ENCODE data around the gene DIO3.

DIO3 gene

DNA sequence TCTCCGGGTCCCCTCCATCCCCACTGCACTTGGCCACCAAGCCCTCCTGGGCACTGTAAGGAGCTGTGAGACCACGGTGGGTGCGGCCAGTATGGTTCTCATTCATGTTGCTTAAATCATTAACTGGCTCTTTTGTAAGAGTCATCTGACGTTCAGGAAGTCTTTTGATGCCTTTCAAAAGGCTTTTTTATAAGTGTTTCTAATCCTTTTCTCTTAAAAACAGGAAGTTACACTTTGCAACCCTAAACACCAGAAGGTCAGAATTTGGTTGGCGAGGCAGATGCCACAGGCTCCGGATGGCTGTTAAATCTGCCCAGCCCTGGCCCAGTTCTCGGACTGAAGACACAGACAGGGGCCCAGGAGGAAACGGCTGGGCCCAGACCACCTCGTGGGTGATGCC is 26.1 kb upstream of the DIO3 start:
- Histone ChIP-seq H3K36me3 (ENCODE audit: insufficient read depth, low read length) (no peaks in the 10 kb centered on the region), H3K9ac (ENCODE audit: low read depth, low read length) (no peak overlapping the region), H4K20me1 (ENCODE audit: insufficient read depth, low read length) (no peaks in the 10 kb centered on the region; the same call in 1 of the 2 replicates), H3K27ac (ENCODE audit: low read length) (no peak overlapping the region), H3K4me2 (ENCODE audit: insufficient read depth, low read length) (no peak overlapping the region), H3K4me1 (ENCODE audit: insufficient read depth, low read length) (peaks cover 6% of the 10 kb centered on the region; the same call in 1 of the 2 replicates), H3K4me3 (ENCODE audit: low read depth in 1 of 2, low read length in 2 of 2) (no peak overlapping the region), H3K79me2 (ENCODE audit: insufficient read depth, low read length) (no peaks in the 10 kb centered on the region), H3K27me3 (ENCODE audit: insufficient read depth, low read length, poor library complexity) (peaks cover 14% of the 10 kb centered on the region), H2AFZ (ENCODE audit: low read depth, low read length) (no peak overlapping the region), H3K9me3 (ENCODE audit: insufficient read depth, low read length, severe bottlenecking) (no peaks in the 10 kb centered on the region)
- no peak for TF ChIP-seq EZH2 (IDR thresholded peaks at IDR 0.05; ENCODE audit: borderline replicate concordance, low read depth, low read length, severe bottlenecking)
- TF ChIP-seq, protein P1, sequence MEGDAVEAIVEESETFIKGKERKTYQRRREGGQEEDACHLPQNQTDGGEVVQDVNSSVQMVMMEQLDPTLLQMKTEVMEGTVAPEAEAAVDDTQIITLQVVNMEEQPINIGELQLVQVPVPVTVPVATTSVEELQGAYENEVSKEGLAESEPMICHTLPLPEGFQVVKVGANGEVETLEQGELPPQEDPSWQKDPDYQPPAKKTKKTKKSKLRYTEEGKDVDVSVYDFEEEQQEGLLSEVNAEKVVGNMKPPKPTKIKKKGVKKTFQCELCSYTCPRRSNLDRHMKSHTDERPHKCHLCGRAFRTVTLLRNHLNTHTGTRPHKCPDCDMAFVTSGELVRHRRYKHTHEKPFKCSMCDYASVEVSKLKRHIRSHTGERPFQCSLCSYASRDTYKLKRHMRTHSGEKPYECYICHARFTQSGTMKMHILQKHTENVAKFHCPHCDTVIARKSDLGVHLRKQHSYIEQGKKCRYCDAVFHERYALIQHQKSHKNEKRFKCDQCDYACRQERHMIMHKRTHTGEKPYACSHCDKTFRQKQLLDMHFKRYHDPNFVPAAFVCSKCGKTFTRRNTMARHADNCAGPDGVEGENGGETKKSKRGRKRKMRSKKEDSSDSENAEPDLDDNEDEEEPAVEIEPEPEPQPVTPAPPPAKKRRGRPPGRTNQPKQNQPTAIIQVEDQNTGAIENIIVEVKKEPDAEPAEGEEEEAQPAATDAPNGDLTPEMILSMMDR (IDR thresholded peaks at IDR 0.05; ENCODE audit: borderline replicate concordance, extremely low read depth, low read length, poor library complexity, severe bottlenecking) = no peak
- no peak for DNase-seq
- ATAC-seq (ENCODE audit: insufficient read depth, low read depth) = no peak

GRCh38 chr14:101535701-101536207 is 25.5 kb upstream of the DIO3 start:
- Histone ChIP-seq H4K20me1 (ENCODE audit: insufficient read depth, low read length) (no peaks in the 10 kb centered on the region; the same call in 1 of the 2 replicates), H3K9me3 (ENCODE audit: insufficient read depth, low read length, severe bottlenecking) (no peaks in the 10 kb centered on the region), H3K9ac (ENCODE audit: low read depth, low read length) (no peak overlapping the region), H3K79me2 (ENCODE audit: insufficient read depth, low read length) (no peaks in the 10 kb centered on the region), H3K27me3 (ENCODE audit: insufficient read depth, low read length, poor library complexity) (peaks cover 14% of the 10 kb centered on the region), H3K4me1 (ENCODE audit: insufficient read depth, low read length) (peaks cover 6% of the 10 kb centered on the region; the same call in 1 of the 2 replicates), H3K36me3 (ENCODE audit: insufficient read depth, low read length) (no peaks in the 10 kb centered on the region), H3K27ac (ENCODE audit: low read length) (no peak overlapping the region), H3K4me2 (ENCODE audit: insufficient read depth, low read length) (no peak overlapping the region), H3K4me3 (ENCODE audit: low read depth in 1 of 2, low read length in 2 of 2) (no peak overlapping the region), H2AFZ (ENCODE audit: low read depth, low read length) (no peak overlapping the region)
- TF ChIP-seq, protein P1 (IDR thresholded peaks at IDR 0.05; ENCODE audit: borderline replicate concordance, extremely low read depth, low read length, poor library complexity, severe bottlenecking) = no peak
- no peak for TF ChIP-seq EZH2 (IDR thresholded peaks at IDR 0.05; ENCODE audit: borderline replicate concordance, low read depth, low read length, severe bottlenecking)
- peak; percentile 32; the same call in 2 of the 3 replicates for ATAC-seq (ENCODE audit: insufficient read depth, low read depth)
- DNase-seq = peak; percentile 16

DNA sequence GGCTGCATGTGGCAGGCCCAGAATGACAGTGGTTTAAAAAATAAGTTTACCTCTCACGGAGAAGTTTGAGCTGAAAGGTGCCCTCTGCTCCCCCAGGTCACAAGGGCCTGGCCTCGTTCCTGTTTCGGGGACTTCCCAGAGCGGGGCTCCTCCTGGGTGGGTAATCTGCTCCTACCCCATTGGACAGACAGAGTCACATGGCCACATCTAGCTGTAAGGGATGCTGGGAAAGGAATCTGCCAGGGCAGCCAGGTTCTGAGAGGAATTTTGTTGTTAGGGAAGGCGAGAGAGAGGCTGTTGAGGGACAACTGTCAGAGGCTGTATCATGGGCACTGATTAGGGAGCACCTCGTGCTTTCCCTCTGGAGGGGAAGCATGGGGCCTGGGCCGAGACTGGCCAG is 24.0 kb upstream of the DIO3 start:
- Histone ChIP-seq H3K79me2 (ENCODE audit: insufficient read depth, low read length) (no peaks in the 10 kb centered on the region), H3K36me3 (ENCODE audit: insufficient read depth, low read length) (no peaks in the 10 kb centered on the region), H3K4me2 (ENCODE audit: insufficient read depth, low read length) (no peak overlapping the region), H3K9ac (ENCODE audit: low read depth, low read length) (no peak overlapping the region), H4K20me1 (ENCODE audit: insufficient read depth, low read length) (no peaks in the 10 kb centered on the region; the same call in 1 of the 2 replicates), H2AFZ (ENCODE audit: low read depth, low read length) (no peak overlapping the region), H3K4me3 (ENCODE audit: low read depth in 1 of 2, low read length in 2 of 2) (no peak overlapping the region), H3K4me1 (ENCODE audit: insufficient read depth, low read length) (peaks cover 6% of the 10 kb centered on the region; the same call in 1 of the 2 replicates), H3K27ac (ENCODE audit: low read length) (no peak overlapping the region), H3K27me3 (ENCODE audit: insufficient read depth, low read length, poor library complexity) (peaks cover 18% of the 10 kb centered on the region), H3K9me3 (ENCODE audit: insufficient read depth, low read length, severe bottlenecking) (no peaks in the 10 kb centered on the region)
- ATAC-seq (ENCODE audit: insufficient read depth, low read depth) (no peak), DNase-seq (no peak)
- no peak for TF ChIP-seq EZH2 (IDR thresholded peaks at IDR 0.05; ENCODE audit: borderline replicate concordance, low read depth, low read length, severe bottlenecking)
- TF ChIP-seq, protein P1 (IDR thresholded peaks at IDR 0.05; ENCODE audit: borderline replicate concordance, extremely low read depth, low read length, poor library complexity, severe bottlenecking) = no peak

All from DND-41 (cell line).